ENCODE measurements around the gene HAUS3. TPM values are rescaled to one million over a fixed set of nuclear protein-coding genes. Genes with fewer than 3 reads are reported as not detected.

HAUS3 gene
- total RNA-seq, 1 experiment from 2014 or later: 11.2 TPM

DNA sequence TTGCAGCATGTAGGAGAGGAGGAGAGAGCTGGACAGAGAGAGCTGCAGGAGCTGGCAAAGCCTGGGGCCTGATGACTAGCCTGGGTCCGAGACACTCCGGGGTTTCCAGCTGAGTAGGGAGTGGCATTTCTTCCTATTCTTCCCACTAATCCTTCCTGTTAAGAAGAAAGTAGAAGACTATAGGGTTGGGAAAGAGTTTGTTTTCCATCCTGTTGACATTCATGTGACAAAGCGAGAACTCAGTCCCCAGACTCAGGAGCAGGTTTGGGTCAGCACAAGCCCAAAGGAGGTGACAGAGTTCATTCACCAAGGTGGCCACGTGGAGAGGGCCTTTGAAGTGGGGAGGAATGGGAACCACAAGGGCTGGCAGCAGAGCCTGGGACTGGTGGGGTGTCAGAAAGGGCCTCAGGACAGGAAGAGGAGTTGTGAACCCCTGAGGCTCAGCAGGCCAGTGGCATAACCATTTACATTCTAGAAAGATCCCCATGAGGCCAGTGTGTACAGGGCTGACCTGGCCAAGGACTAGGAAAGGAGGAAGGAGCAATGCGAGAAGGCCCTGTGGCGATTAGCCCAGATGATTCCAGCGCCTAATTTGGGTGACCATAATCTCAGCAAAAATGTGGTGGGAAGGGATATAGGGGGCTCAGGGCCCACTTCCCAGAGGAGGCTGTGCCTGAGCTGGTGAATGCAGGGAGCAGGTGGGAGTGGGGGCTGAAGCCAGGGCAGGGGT lies 3.3 kb upstream of the HAUS3 start:
- ChIA-PET POLR2A (no interaction called here), CTCF (no interaction called here)
- no peak for ATAC-seq

DNA sequence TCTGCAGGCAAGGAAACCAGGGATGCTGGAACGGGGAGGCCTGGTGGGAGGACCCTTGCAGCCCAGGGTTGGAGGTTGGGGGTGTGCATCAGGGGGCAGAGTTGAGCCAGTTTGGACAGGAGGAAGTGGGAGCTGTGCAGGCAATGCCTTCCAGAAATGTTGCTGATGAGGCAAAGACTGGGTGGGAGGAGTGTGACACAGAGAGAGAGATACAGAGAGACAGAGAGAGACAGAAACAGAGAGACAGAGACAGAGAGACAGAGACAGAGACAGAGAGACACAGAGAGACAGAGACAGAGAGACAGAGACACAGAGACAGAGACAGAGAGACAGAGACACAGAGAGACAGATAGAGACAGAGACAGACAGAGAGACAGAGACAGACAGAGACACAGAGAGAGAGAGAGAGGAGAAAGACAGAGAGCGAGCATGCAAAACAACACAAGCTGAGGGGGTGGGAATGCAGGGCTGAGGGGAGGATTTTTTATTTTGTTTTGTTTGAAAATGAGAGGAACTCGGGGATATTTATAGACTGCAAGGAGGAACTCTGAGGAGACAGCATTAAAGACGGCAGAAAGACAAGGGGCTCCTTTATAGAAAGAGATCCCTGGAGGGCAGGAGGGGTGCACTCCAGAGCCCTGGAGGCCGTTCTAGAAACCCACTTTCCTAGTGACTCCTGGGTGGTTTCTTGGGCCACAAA lies 1.9 kb upstream of the HAUS3 start:
- BruUV-seq (replicated peaks): no TSS peak

More for the DNA sequence above, 3.3 kb upstream of the HAUS3 start:
- Histone ChIP-seq H3K4me3 (ENCODE audit: low read depth in 2 of 2, low read length in 2 of 2) (no peak overlapping the region), H3K4me1 (ENCODE audit: control insufficient read depth, insufficient read depth, low read length) (peaks cover 10% of the 10 kb centered on the region), H3K27me3 (ENCODE audit: control insufficient read depth, insufficient read depth, low read length) (no peaks in the 10 kb centered on the region), H3K27ac (ENCODE audit: low read length) (no peak overlapping the region), H3K9me3 (ENCODE audit: control insufficient read depth, insufficient read depth, low read depth, low read length) (no peaks in the 10 kb centered on the region), H3K36me3 (ENCODE audit: control insufficient read depth, insufficient read depth, low read length) (no peaks in the 10 kb centered on the region)
- no peak for DNase-seq (ENCODE audit: low read depth, low spot score)
- intact Hi-C loops (cut with micrococcal nuclease; ENCODE audit: unreplicated experiment) (no loop called here), in situ Hi-C loops (cut with HindIII; ENCODE audit: low pct_unique_long_range_greater_than_20kb, low sequenced_read_pairs) (no loop called here)
- no peak for TF ChIP-seq TCF7L2 (IDR thresholded peaks at IDR 0.05; ENCODE audit: low read depth, low read length)
- TF ChIP-seq, protein P1, sequence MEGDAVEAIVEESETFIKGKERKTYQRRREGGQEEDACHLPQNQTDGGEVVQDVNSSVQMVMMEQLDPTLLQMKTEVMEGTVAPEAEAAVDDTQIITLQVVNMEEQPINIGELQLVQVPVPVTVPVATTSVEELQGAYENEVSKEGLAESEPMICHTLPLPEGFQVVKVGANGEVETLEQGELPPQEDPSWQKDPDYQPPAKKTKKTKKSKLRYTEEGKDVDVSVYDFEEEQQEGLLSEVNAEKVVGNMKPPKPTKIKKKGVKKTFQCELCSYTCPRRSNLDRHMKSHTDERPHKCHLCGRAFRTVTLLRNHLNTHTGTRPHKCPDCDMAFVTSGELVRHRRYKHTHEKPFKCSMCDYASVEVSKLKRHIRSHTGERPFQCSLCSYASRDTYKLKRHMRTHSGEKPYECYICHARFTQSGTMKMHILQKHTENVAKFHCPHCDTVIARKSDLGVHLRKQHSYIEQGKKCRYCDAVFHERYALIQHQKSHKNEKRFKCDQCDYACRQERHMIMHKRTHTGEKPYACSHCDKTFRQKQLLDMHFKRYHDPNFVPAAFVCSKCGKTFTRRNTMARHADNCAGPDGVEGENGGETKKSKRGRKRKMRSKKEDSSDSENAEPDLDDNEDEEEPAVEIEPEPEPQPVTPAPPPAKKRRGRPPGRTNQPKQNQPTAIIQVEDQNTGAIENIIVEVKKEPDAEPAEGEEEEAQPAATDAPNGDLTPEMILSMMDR (IDR thresholded peaks at IDR 0.05): no peak
- no peak for TF ChIP-seq SIN3A (IDR thresholded peaks at IDR 0.05; ENCODE audit: borderline replicate concordance, insufficient read depth, low read depth, low read length)
- no peak for TF ChIP-seq POLR2AphosphoS5 (IDR thresholded peaks at IDR 0.05; ENCODE audit: low read depth, low read length)
- TF ChIP-seq, protein P2, sequence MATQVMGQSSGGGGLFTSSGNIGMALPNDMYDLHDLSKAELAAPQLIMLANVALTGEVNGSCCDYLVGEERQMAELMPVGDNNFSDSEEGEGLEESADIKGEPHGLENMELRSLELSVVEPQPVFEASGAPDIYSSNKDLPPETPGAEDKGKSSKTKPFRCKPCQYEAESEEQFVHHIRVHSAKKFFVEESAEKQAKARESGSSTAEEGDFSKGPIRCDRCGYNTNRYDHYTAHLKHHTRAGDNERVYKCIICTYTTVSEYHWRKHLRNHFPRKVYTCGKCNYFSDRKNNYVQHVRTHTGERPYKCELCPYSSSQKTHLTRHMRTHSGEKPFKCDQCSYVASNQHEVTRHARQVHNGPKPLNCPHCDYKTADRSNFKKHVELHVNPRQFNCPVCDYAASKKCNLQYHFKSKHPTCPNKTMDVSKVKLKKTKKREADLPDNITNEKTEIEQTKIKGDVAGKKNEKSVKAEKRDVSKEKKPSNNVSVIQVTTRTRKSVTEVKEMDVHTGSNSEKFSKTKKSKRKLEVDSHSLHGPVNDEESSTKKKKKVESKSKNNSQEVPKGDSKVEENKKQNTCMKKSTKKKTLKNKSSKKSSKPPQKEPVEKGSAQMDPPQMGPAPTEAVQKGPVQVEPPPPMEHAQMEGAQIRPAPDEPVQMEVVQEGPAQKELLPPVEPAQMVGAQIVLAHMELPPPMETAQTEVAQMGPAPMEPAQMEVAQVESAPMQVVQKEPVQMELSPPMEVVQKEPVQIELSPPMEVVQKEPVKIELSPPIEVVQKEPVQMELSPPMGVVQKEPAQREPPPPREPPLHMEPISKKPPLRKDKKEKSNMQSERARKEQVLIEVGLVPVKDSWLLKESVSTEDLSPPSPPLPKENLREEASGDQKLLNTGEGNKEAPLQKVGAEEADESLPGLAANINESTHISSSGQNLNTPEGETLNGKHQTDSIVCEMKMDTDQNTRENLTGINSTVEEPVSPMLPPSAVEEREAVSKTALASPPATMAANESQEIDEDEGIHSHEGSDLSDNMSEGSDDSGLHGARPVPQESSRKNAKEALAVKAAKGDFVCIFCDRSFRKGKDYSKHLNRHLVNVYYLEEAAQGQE (IDR thresholded peaks at IDR 0.05; ENCODE audit: insufficient read depth in 1 of 2, low read depth in 2 of 2, low read length in 1 of 2): no peak
- no TSS peak for BruUV-seq (replicated peaks)

More for the DNA sequence above, 1.9 kb upstream of the HAUS3 start:
- Histone ChIP-seq H3K4me1 (ENCODE audit: control insufficient read depth, insufficient read depth, low read length) (peaks cover 15% of the 10 kb centered on the region), H3K36me3 (ENCODE audit: control insufficient read depth, insufficient read depth, low read length) (peaks cover 3% of the 10 kb centered on the region; the same call in 1 of the 2 replicates), H3K27me3 (ENCODE audit: control insufficient read depth, insufficient read depth, low read length) (no peaks in the 10 kb centered on the region), H3K27ac (ENCODE audit: low read length) (no peak overlapping the region), H3K9me3 (ENCODE audit: control insufficient read depth, insufficient read depth, low read depth, low read length) (no peaks in the 10 kb centered on the region), H3K4me3 (ENCODE audit: low read depth in 2 of 2, low read length in 2 of 2) (no peak overlapping the region)
- CTCF ChIA-PET: interaction anchor here (0.6 kb wide), 1 partner anchor 16 kb away, joined by 9 read pairs; no protein-coding TSS in a partner anchor
- no peak for DNase-seq (ENCODE audit: low read depth, low spot score)
- TF ChIP-seq TCF7L2 (IDR thresholded peaks at IDR 0.05; ENCODE audit: low read depth, low read length) (no peak), POLR2AphosphoS5 (IDR thresholded peaks at IDR 0.05; ENCODE audit: low read depth, low read length) (no peak), SIN3A (IDR thresholded peaks at IDR 0.05; ENCODE audit: borderline replicate concordance, insufficient read depth, low read depth, low read length) (no peak)
- TF ChIP-seq, protein P2 (IDR thresholded peaks at IDR 0.05; ENCODE audit: insufficient read depth in 1 of 2, low read depth in 2 of 2, low read length in 1 of 2): no peak
- TF ChIP-seq, protein P1 (IDR thresholded peaks at IDR 0.05): no peak
- no peak for ATAC-seq
- in situ Hi-C loops (cut with HindIII; ENCODE audit: low pct_unique_long_range_greater_than_20kb, low sequenced_read_pairs) (no loop called here), intact Hi-C loops (cut with micrococcal nuclease; ENCODE audit: unreplicated experiment) (no loop called here)
- POLR2A ChIA-PET: no interaction called here
